Chondrocyte (in vitro differentiated cells): ENCODE data around the gene PIK3C2A. TPM values are rescaled to one million over a fixed set of nuclear protein-coding genes. Genes with fewer than 3 reads are reported as not detected.
A peak's percentile ranks its signal among the peaks of the same experiment; 100 is the strongest.

Source experiments
- DNase-seq: peaks from one replicate; pipeline ENCODE4 v3.0.0; 2021; ENCODE audit warnings: mixed read lengths, low spot score
- H3K27ac Mint-ChIP-seq: one replicate; pipeline ENCODE4 v1.8.0; 2021; ENCODE audit warnings: mild to moderate bottlenecking, moderate library complexity, mixed read lengths; ENCODE audit not compliant: unreplicated experiment
- H3K27me3 Mint-ChIP-seq: 2 replicates; pipeline ENCODE4 v1.8.0; 2021; ENCODE audit warnings: low read depth, mixed read lengths
- H3K36me3 Mint-ChIP-seq: 2 replicates; pipeline ENCODE4 v1.8.0; 2021; ENCODE audit warnings: low read depth, mixed read lengths
- H3K4me1 Mint-ChIP-seq: 2 replicates; pipeline ENCODE4 v1.8.0; 2021; ENCODE audit warnings: low read depth, mild to moderate bottlenecking, mixed read lengths
- H3K4me3 Mint-ChIP-seq: one replicate; pipeline ENCODE4 v1.8.0; 2021; ENCODE audit warnings: mild to moderate bottlenecking, moderate library complexity, mixed read lengths; ENCODE audit not compliant: unreplicated experiment
- H3K9me3 Mint-ChIP-seq: 2 replicates; pipeline ENCODE4 v1.8.0; 2021; ENCODE audit warnings: low read depth, mixed read lengths
- CTCF ChIP-seq: fragments of 200-600 bp; sonication (generic); IDR thresholded peaks from 2 replicates; pipeline ENCODE4 v1.5.0; 2021; ENCODE audit warnings: antibody characterized with exemption, mild to moderate bottlenecking, moderate library complexity
- total RNA-seq: library from RNA; stranded (reverse); gene quantifications from 3 replicates; pipeline ENCODE4 v1.2.1, GENCODE V29; 2021

The PIK3C2A gene
- total RNA-seq, 1 donor from 2014 or later: 59.4 TPM

GRCh38 chr11:17186932-17187692 is 20.7 kb downstream of the PIK3C2A start:
- Mint-ChIP-seq H3K27ac (no peak overlapping the region), H3K4me3 (no peak overlapping the region)

GRCh38 chr11:17185938-17186337 is 21.8 kb downstream of the PIK3C2A start:
- no peak overlapping the region for H3K4me3 Mint-ChIP-seq
- DNase-seq: no peak

More at GRCh38 chr11:17186932-17187692, 20.7 kb downstream of the PIK3C2A start:
- H3K27me3 Mint-ChIP-seq: no peaks in the 10 kb centered on the region
- H3K36me3 Mint-ChIP-seq: peaks cover 6% of the 10 kb centered on the region
- TF ChIP-seq CTCF: no peak
- no peak for DNase-seq
- H3K9me3 Mint-ChIP-seq: no peaks in the 10 kb centered on the region
- no peaks in the 10 kb centered on the region for H3K4me1 Mint-ChIP-seq

GRCh38 chr11:17184882-17185587 is 22.8 kb downstream of the PIK3C2A start:
- Mint-ChIP-seq H3K36me3 (peaks cover 4% of the 10 kb centered on the region), H3K4me3 (no peak overlapping the region), H3K27me3 (no peaks in the 10 kb centered on the region), H3K4me1 (peaks cover 2% of the 10 kb centered on the region), H3K27ac (no peak overlapping the region), H3K9me3 (no peaks in the 10 kb centered on the region)
- no peak for DNase-seq
- TF ChIP-seq CTCF: no peak

More at GRCh38 chr11:17185938-17186337, 21.8 kb downstream of the PIK3C2A start:
- Mint-ChIP-seq H3K27ac (no peak overlapping the region), H3K27me3 (no peaks in the 10 kb centered on the region), H3K36me3 (peaks cover 6% of the 10 kb centered on the region), H3K9me3 (no peaks in the 10 kb centered on the region), H3K4me1 (no peaks in the 10 kb centered on the region)
- no peak for TF ChIP-seq CTCF

- Mint-ChIP-seq H3K4me3 (no peak overlapping the region), H3K27ac (no peak overlapping the region), H3K9me3 (no peaks in the 10 kb centered on the region), H3K36me3 (peaks cover 4% of the 10 kb centered on the region), H3K27me3 (no peaks in the 10 kb centered on the region), H3K4me1 (peaks cover 6% of the 10 kb centered on the region)
- no peak for TF ChIP-seq CTCF
- DNase-seq: no peak
Measured at GRCh38 chr11:17183836-17184235, 23.9 kb downstream of the PIK3C2A start.

- Mint-ChIP-seq H3K4me1 (peaks cover 15% of the 10 kb centered on the region), H3K36me3 (no peaks in the 10 kb centered on the region), H3K9me3 (no peaks in the 10 kb centered on the region), H3K4me3 (no peak overlapping the region), H3K27ac (peak overlapping the region; percentile 46), H3K27me3 (no peaks in the 10 kb centered on the region)
- no peak for TF ChIP-seq CTCF
- no peak for DNase-seq
Measured at GRCh38 chr11:17179970-17180369, 27.8 kb downstream of the PIK3C2A start.
